GM21390 (cell line): ENCODE results near the gene TRANK1.
"Not testable (repeated sequence)": the region's sequence is repeated elsewhere in the genome, so short reads cannot be mapped to it uniquely, and the experiment has no call there.

Source experiments
- ATAC-seq: cut with Tn5 transposase; IDR thresholded peaks from one replicate; pipeline ENCODE4 v1.9.1; 2021; ENCODE audit not compliant: unreplicated experiment

The TRANK1 gene

DNA sequence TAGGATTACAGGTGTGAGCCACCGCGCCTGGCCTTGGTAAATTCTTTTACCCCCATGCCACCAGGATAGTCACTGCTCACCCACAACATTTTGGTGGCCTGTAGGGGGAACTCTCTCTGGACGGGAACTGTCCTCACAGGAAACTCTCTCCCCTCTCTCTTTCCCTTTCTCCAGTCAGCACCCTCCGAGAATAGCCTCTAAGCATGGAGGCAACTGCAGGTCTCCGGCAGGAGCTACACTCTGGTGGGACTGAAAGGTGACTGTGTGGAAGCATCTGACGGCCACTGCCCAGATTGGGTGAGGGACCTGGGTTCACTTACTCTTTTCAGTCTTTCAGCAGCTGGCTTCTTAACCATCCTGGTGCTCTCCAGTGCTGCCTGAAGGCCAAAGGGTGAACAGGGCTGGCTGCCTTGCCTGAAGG is 21.3 kb downstream of the TRANK1 start:
- no peak for ATAC-seq

DNA sequence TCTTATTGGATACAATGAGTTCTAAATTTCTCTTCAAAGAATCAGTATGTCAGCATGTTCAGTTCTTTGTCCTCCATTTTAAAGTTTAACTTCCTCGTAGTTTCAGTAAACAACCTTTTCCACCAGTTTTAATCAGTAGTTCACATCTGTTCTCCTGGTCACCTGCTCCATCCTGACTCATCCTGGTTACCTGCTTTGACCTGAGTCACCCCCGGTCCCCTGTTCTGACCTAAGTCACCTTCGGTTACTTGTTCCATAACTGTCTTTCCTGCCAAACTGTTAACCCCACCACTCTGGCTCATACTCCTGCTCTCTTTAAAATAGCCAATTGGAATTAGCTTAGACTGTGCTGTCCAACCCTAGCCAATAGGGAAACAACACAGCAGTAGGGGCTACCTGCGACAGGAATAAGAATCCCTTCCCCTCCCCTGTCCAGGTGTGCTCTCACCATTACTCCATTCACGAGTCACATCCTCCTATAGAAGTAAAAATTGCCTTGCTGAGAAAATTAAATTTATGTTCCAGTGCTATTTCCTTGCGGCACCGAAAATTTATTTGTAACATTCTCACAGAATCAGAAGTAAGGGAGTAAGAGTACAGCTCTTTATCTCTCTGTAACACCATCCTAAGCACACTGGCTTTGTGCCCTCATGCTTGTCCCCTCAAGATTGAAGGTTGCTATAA is 23.8 kb downstream of the TRANK1 start:
- no peak for ATAC-seq

DNA sequence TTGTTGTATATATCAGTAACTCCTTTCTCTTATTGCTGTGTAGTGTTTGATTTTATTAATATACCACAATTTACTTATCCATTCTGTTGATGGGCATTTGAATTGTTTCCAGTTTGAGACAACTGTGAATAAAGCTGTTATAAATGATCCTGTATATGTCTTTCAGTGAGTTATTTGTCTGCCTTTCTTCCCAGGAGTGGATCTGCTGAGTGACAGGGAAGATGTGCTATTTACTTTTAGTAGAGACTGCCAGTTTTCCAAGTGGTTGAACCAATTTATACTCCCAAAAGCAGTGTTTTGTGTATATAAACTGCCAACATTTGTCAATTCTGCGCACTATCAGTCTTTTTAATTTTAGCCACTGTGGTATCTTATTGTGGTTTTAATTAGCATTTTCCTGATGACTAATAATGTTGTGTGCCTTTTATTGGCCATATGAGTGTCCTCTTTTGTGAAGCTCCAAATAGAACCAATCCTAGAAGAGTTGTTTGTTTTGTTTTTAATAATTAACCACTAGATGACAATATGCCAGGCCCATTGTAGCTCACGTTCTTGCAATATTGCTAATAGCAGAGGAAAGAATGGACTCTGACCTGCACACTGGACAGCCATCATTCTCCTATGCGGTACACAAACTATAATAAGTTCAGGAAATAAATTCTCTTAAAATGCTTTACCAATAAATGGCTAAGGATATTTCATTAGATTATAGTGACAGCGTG is 25.3 kb downstream of the TRANK1 start:
- no peak for ATAC-seq

DNA sequence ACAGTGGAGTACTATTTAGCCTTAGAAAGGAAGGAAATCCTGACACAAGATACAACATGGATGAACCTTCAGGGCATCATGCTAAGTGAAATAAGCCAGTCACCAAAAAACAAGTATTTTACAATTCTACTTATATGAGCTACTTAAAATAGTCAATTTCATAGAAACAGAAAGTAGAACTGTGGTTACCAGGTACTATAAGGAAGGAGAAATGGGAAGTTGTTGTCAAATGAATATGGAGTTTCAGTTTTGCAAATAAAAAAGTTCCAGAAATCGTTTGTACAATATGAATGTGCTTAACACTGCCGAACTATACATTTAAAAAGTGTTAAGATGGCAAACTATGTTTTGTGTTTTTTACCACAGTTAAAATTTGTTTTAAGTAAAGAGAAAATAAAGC is 26.8 kb downstream of the TRANK1 start:
- peak; percentile 94 for ATAC-seq

DNA sequence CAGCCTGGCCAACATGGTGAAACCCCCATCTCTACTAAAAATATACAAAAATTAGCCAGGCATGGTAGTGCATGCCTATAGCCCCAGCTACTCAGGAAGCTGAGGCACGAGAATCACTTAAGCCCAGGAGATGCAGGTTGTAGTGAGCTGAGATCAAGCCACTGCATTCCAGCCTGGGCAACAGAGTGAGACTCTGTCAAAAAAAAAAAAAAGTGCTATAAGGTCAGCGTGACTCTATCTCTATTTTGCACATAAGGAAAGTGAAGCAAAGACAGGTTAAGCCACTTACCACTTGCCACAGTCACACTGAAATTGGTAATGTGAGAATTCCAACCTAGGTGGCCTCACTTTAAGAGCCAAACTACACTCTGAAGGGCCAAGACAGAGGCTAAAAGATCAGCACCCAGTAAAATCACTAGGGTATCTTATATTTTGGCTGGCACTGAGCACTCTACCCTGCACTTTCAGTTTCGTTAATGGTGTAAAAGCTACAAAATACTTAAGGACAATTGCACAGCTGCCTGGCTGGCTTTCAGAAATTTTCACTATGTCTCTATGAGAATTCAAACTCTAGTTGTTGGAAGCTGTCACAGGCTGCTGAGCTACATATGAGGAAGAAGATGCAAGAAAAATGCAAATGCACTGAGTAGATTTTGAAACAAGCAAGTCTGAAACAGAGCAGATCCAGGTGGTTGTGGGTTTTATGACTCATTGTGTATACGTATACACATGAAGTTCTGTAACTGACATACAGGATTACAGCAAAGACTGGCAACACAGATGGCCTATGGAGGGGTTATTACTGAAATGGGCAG is 32.7 kb downstream of the TRANK1 start:
- peak; percentile 91 for ATAC-seq

DNA sequence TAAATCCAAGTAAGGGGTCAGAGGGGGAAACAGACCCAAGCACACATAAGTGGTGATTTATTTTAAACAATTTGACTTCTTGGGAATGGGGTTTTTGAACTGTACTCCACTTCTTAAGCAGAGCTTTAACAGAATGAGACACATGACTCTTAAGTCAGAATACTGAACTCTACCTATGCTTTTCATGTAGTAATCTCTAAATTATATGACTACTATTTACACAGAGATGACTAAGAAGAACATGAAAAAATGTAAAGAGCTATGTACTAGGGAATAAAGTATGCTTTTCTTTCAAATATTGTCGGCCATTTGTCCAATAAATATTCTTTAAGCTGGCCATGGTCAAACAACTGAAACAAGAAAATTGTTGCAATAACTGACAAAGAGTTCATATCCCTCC is 35.2 kb downstream of the TRANK1 start:
- no peak for ATAC-seq

DNA sequence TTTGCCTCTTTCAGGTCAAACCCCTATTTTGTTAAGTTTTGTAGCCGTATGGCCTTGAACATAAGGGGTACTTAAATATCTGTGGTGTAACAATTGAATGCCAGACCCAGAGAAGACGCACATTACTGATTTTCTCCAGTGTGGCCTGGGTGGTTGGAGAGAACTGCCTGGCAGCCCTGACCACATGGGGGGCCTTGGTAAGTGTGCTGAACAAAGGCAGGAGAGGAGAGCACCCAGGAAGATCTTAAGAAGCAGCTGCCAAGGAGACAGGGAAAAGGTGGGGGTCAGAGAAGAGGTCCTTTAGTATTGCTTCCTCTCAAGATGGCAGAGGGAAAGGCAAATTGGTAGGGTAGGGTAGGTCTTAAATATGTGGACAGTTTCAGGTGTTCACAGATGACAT is 35.7 kb downstream of the TRANK1 start:
- ATAC-seq, result no peak

DNA sequence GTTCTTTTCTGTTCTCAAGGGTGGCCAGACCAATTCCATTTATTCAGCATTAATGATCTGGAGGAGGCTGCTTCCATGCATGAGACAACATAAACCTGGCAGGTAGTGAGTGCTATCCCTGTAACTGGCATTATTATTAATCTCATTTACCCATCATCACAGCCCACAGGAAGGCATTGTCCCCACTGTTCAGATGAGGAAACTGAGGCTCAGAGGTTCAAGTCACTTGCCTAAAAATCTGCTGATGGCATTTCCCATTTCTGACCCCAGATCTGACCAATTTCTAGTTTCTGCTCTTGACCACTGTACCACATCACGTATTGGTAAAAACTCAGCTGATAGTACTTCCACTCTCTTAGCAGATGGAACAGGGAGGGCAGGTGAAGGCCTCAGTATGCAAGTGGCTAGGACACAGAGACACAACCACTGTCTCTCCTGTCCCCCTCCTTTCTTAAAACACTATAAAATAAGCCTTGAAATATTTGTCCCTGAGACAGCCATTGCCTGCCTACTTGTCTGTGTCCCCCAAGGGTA is 36.1 kb downstream of the TRANK1 start:
- ATAC-seq, result no peak

DNA sequence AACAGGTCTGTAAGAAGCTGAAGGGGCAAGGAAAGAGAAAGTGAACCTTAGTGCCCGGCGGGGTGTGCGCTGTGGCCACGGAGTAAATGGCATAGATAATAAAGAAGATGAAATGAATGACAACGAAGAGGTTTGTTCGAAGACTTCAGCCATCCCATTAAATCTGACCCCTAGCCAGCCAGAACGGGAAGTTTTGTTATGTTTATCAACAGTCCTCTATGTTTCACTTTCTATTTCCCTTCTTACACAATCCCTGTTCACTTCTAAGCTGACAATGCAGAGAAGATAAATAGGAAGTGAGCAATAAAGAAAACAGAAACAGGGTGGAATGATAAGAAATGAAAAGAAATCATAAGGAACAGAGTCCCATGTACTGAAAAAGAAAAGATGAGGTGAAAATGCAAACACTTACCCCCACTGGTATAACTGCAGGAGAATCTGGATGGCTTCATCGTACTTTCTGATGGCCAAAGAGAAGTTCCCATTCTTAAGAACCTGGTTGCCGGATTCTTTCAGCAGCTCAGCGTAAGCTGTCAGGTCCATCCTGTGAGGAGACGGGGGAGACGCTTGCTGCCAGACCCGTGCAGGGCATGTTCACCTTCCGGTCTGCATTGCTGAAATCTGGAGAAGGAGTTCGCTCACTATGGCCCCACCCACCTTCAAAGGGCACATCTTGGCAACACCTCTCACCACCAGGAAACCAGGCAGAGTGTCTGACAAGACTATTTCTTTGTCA is 36.8 kb downstream of the TRANK1 start:
- ATAC-seq, result peak; percentile 25

DNA sequence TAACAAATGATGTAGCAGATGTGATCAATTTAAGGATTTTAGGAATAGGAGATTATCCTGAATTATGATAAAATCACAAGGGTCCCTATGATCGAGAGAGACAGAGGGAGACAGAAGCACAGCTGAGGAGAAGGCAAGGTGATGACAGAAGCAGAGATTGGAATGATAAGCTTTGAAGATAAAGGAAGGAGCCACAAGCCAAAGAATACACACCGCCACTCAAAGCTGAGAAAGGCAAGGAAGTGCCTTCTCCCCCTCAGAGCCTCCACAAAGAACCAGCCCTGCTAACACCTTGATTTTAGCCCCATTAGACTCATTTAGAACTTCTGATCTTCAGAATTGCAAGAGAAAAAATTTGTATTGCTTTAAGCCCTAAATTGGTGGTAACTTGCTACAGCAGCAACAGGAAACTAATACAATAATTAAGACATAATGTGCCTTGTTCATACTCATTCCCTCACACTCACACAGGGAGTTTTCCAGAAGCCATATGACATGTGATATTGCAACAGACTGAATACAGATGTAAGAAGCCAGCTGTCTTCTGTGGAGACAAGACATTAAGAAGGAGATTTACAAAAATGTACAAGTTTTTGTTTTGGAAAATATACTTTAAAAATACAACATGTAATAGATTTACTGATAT is 38.2 kb downstream of the TRANK1 start:
- no peak for ATAC-seq

DNA sequence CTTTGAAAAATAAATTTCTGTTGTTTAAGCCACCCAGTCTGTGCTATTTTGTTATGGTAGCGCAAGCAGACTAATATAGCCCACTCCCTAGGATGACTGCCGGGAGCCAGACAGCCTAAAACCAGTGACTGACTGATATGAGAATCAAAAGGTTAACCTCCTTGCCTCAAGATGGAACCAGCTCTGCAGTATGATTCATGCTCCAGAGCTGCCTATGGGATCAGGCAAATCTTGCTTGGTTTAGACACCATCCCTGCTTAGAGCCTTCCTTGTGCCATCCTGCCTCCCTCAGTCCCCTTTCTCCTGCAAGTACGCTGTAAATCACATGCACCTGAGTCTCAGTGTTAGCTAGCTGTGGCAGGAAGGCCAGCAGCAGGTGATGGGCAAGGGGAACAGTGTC is 39.3 kb downstream of the TRANK1 start:
- no peak for ATAC-seq

DNA sequence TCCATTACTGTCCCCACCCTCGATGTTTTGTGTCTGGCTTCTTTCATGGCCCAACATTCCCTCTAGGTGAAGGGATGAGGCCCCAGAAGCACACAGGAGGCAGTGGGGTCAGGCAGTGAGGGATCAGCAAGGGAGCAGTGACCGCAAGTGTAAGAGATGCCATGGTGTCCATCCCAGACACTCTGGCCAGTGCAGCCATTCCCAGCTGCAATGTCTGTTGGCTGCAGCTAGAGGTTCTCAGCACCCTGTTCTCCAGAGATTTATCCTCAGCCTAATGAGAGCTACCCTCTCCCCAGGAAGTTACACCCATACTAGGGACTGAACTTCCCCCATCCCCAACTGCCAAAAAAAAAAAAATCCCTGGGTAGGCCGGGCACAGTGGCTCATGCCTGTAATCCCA is 40.2 kb downstream of the TRANK1 start:
- ATAC-seq, result no peak

DNA sequence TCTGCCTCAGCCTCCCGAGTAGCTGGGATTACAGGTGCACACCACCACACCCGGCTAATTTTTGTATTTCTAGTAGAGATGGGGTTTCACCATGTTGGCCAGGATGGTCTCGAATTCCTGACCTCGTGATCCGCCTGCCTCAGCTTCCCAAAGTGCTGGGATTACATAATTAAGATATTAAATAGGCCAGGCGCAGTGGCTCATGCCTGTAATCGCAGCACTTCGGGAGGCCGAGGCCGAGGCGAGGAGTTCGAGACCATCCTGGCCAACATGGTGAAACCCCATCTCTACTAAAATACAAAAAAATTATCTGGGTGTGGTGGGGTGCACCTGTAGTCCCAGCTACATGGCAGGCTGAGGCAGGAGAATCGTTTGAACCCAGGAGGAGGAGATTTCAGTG is 40.8 kb downstream of the TRANK1 start:
- not testable (repeated sequence) for ATAC-seq

DNA sequence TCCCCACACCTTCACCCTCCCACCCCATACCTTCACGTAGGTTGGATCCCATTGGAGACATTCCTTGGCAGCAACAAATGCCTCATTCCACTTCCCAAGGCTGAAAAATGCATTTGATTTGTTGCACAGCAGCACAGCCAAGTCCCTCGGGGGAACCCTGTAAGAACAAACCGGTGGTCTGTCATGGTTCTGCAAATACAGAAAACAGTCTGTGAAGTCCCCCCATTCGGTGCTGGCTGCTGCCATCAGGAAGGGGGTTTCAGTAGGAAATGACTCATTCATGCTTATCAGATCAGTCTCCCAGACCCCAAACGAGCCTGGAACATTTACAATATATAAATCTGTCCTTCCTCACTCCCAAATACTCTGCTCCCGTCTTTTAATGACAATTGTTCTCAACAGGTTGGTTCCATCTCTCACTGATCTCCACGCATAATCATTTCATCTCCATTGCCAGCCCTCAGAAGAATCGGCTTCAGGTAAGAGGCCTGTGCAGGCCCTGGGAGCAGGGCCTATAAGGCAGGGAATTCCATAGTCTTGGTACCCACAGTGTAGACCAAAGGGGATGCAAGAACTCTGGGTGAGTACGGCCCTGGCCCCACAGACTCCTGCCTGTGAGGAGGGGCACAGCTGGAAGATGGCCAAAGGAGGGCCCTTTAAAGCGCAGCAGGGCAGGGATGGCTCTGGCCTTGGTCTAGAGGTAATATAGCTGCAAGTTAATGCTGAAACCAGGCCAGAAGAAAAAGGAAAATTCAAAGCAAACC is 41.6 kb downstream of the TRANK1 start:
- no peak for ATAC-seq

DNA sequence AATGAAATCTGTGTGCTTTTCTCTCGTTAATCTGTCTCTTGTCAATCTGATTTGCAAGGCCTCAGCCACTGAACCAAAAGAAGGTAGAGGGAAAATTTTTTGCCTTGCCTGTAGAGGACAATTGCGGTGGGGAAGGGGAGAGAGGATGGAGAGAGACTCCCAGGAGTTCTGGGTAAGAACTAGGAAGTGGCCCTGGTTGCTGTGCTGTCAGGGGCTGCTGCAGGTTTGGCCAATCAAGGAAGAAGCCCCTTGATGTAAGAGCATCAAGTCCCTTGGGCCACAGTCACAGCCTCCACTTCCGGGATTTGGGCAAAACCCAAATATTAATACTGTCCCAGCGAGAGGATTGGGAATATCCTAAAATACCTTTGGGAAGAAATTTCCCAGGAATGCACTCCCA is 43.3 kb downstream of the TRANK1 start:
- no peak for ATAC-seq

DNA sequence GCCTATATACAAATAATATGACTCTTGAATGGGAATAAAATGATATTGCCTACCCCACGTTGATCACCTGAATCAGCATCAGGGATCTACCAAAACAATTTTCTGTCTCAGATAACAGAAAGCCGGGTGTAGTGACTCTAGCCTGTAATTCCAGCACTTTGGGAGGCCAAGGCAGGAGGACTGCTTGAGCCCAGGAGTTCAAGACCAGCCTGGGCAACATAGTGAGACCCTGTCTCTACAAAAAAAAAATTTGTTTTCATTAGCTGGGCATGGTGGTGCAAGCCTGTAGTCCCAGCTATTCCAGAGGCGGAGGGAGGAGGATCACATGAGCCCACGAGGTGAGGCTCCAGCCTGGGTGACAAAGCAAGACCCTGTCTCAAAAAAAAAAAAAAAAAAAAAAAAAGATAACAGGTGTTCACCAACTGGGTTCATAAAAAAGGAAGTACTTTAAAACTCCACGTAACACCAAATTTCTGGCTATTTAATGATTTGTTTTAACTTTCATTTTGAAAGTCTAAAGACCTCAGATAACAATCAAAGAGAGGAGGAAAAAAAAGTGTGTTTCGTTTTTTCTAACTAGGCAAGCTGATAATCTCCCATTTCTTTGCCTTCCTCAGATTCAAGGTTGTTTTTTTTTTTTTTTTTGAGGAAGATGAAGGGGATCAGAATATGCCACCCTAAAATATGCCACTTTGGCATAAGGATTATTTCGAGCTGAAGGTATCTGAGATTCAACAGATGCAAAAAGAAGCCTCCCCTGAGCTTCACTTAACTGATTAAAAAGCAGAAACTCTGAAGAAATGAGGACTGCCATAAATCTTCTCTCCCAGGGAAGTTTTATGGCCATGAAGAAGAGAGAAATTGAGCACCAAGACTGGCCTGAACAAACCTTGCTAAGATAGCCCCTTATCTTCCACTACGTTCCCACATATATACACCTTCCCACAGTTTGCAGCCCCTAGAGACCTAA is 44.1 kb downstream of the TRANK1 start:
- no peak for ATAC-seq

DNA sequence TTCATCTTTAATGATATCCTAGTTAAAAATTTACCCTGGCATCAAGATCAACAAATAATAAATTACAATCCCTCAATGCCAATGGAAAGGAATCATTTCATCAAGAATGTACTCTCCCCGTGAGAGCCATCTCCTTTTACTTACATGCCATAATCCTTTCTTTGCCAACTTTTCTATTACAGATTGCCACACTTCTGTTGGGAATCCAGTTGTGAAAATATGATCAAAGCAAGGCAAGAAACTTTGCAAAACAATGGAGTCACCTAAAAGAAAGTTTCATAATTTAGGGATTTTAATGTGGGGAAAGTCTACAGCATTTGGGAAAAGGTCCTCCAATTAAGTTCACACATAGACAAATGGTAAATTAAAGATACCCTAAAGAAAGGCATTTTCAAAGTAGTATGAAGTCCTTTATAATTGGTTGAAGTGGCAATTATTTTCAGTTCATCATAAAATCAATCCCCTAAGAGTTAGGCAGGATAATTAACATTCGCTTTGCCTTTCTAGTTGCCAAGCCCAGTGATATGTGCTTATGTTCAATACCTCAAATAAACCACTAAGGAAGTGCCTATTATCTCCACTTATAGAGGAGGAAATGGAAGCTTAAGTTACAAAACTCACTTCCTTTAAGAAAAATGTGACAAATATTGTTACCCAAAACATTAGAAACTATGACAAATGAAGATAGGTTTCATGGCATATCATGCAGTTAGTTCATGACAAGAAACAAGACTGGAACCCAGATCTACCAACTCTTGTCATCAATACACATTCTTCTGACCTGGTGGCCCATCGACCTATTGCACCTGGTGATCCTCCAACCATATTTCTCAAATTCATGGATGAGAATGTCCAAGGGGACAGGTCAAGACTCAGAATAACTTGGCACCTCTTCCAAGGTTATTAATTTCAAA is 49.1 kb downstream of the TRANK1 start:
- no peak for ATAC-seq

DNA sequence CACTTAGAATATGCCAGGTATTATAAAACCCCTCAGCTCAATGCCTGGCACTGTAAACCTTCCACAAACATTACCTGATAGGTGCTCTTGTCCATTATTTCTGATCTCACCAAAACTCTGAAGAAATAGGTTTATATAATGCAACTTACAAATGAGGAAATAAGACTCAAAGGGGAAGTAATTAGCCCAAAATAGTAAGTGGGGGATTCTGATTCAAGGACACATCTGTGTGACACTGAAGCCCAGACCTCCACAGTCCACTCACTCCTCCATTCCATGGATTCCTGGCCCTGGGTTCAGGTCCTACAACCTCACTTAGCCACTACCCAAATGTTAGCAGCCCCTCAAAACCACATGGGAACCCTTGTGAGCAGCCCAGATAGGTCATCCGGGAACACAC is 49.9 kb downstream of the TRANK1 start:
- no peak for ATAC-seq
